ENCODE measurements around the gene DHRS4L2. TPM values are rescaled to one million over a fixed set of nuclear protein-coding genes. Genes with fewer than 3 reads are reported as not detected.
"Not testable (repeated sequence)": the region's sequence is repeated elsewhere in the genome, so short reads cannot be mapped to it uniquely, and the experiment has no call there.

The DHRS4L2 gene
- total RNA-seq, 1 donor from 2014 or later, result 16.7 TPM

- H3K27me3 ChIP-seq (ENCODE audit: control insufficient read depth, insufficient read depth, low read length); DNase-seq (ENCODE audit: low read depth); H3K36me3 ChIP-seq (ENCODE audit: control insufficient read depth, insufficient read depth, low read length): not testable (repeated sequence)
- peak overlapping the region; percentile 12 for H3K4me3 ChIP-seq (ENCODE audit: low read depth, low read length)
Observed at GRCh38 chr14:23969130-23969480, 19.6 kb upstream of the DHRS4L2 start.

- not testable (repeated sequence) for H3K27me3 ChIP-seq (ENCODE audit: control insufficient read depth, insufficient read depth, low read length); DNase-seq (ENCODE audit: low read depth); H3K36me3 ChIP-seq (ENCODE audit: control insufficient read depth, insufficient read depth, low read length)
- peak overlapping the region; percentile 15 for H3K4me3 ChIP-seq (ENCODE audit: low read depth, low read length)
Observed at GRCh38 chr14:23969481-23970282, 19.0 kb upstream of the DHRS4L2 start.

GRCh38 chr14:23970283-23970659 lies 18.5 kb upstream of the DHRS4L2 start:
- H3K36me3 ChIP-seq (ENCODE audit: control insufficient read depth, insufficient read depth, low read length); H3K4me3 ChIP-seq (ENCODE audit: low read depth, low read length); H3K27me3 ChIP-seq (ENCODE audit: control insufficient read depth, insufficient read depth, low read length); DNase-seq (ENCODE audit: low read depth): not testable (repeated sequence)

- not testable (repeated sequence) for H3K36me3 ChIP-seq (ENCODE audit: control insufficient read depth, insufficient read depth, low read length); DNase-seq (ENCODE audit: low read depth); H3K4me3 ChIP-seq (ENCODE audit: low read depth, low read length); H3K27me3 ChIP-seq (ENCODE audit: control insufficient read depth, insufficient read depth, low read length)
Observed at GRCh38 chr14:23973178-23973577, 15.6 kb upstream of the DHRS4L2 start.

- not testable (repeated sequence) for DNase-seq (ENCODE audit: low read depth); H3K36me3 ChIP-seq (ENCODE audit: control insufficient read depth, insufficient read depth, low read length); H3K27me3 ChIP-seq (ENCODE audit: control insufficient read depth, insufficient read depth, low read length); H3K4me3 ChIP-seq (ENCODE audit: low read depth, low read length)
Observed at GRCh38 chr14:23974041-23974440, 14.7 kb upstream of the DHRS4L2 start.

- not testable (repeated sequence) for H3K36me3 ChIP-seq (ENCODE audit: control insufficient read depth, insufficient read depth, low read length); H3K4me3 ChIP-seq (ENCODE audit: low read depth, low read length); H3K27me3 ChIP-seq (ENCODE audit: control insufficient read depth, insufficient read depth, low read length); DNase-seq (ENCODE audit: low read depth)
Observed at GRCh38 chr14:23977208-23977607, 11.5 kb upstream of the DHRS4L2 start.

- not testable (repeated sequence) for H3K36me3 ChIP-seq (ENCODE audit: control insufficient read depth, insufficient read depth, low read length); DNase-seq (ENCODE audit: low read depth); H3K4me3 ChIP-seq (ENCODE audit: low read depth, low read length); H3K27me3 ChIP-seq (ENCODE audit: control insufficient read depth, insufficient read depth, low read length)
Observed at GRCh38 chr14:23981951-23982813, 6.5 kb upstream of the DHRS4L2 start.

GRCh38 chr14:23984891-23985602 lies 3.7 kb upstream of the DHRS4L2 start:
- no peaks in the 10 kb centered on the region for H3K27me3 ChIP-seq (ENCODE audit: control insufficient read depth, insufficient read depth, low read length)
- no peak for TF ChIP-seq CTCF (IDR thresholded peaks at IDR 0.05; ENCODE audit: insufficient read depth, low read length, poor library complexity, severe bottlenecking)
- no peak for DNase-seq (ENCODE audit: low read depth)
- H3K4me3 ChIP-seq (ENCODE audit: low read depth, low read length), result no peak overlapping the region
- no peaks in the 10 kb centered on the region for H3K36me3 ChIP-seq (ENCODE audit: control insufficient read depth, insufficient read depth, low read length)

- DNase-seq (ENCODE audit: low read depth); H3K4me3 ChIP-seq (ENCODE audit: low read depth, low read length); H3K36me3 ChIP-seq (ENCODE audit: control insufficient read depth, insufficient read depth, low read length); H3K27me3 ChIP-seq (ENCODE audit: control insufficient read depth, insufficient read depth, low read length): not testable (repeated sequence)
Observed at GRCh38 chr14:23988223-23988606, 514 bp upstream of the DHRS4L2 start.

GRCh38 chr14:23989734-23990445 lies 1.2 kb downstream of the DHRS4L2 start:
- not testable (repeated sequence) for H3K36me3 ChIP-seq (ENCODE audit: control insufficient read depth, insufficient read depth, low read length); H3K27me3 ChIP-seq (ENCODE audit: control insufficient read depth, insufficient read depth, low read length); DNase-seq (ENCODE audit: low read depth); H3K4me3 ChIP-seq (ENCODE audit: low read depth, low read length)

GRCh38 chr14:23990961-23991360 lies 2.2 kb downstream of the DHRS4L2 start:
- not testable (repeated sequence) for H3K36me3 ChIP-seq (ENCODE audit: control insufficient read depth, insufficient read depth, low read length); H3K4me3 ChIP-seq (ENCODE audit: low read depth, low read length); H3K27me3 ChIP-seq (ENCODE audit: control insufficient read depth, insufficient read depth, low read length); DNase-seq (ENCODE audit: low read depth)

GRCh38 chr14:23993042-23993441 lies 4.3 kb downstream of the DHRS4L2 start:
- not testable (repeated sequence) for H3K36me3 ChIP-seq (ENCODE audit: control insufficient read depth, insufficient read depth, low read length); DNase-seq (ENCODE audit: low read depth); H3K27me3 ChIP-seq (ENCODE audit: control insufficient read depth, insufficient read depth, low read length); H3K4me3 ChIP-seq (ENCODE audit: low read depth, low read length)

GRCh38 chr14:23996009-23996408 lies 7.3 kb downstream of the DHRS4L2 start:
- H3K4me3 ChIP-seq (ENCODE audit: low read depth, low read length); DNase-seq (ENCODE audit: low read depth); H3K36me3 ChIP-seq (ENCODE audit: control insufficient read depth, insufficient read depth, low read length); H3K27me3 ChIP-seq (ENCODE audit: control insufficient read depth, insufficient read depth, low read length): not testable (repeated sequence)

All from kidney epithelial cell (primary cell).